GM18951 (cell line): ENCODE data around the gene SPEF2.
"Not testable (repeated sequence)": the region's sequence is repeated elsewhere in the genome, so short reads cannot be mapped to it uniquely, and the experiment has no call there.

ENCODE experiments used
- POLR2A ChIP-seq: IDR thresholded peaks from 4 replicates; pipeline ENCODE4 v1.6.1; 2011; ENCODE audit warnings: mild to moderate bottlenecking; ENCODE audit not compliant: insufficient read length, insufficient read depth; ENCODE audit errors: extremely low read depth
- in situ Hi-C: fragments of 300-500 bp; cut with MboI; formaldehyde crosslinking; loops from one replicate; pipeline ENCODE4 v1.12.0; 2022; ENCODE audit warnings: low sequenced_read_pairs, mixed read lengths, inconsistent platforms; ENCODE audit not compliant: unreplicated experiment

Gene SPEF2

DNA sequence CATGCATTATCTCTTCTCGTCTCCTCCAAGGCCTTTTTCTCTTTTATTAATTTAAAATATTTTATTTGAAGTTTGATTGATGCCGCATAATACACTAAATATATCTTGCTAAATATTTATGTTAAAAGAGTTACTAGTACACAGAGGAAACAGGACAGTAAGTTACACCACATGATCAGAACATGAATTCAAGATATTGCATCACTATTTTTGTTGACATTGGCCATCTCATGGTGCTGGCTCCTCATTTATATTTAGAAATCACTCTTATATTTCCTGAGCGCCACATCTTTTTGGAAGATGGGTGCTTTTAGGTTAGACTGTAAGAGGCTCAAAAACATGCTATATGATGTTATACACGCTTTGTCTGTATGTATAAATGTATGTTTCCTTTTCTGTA is 23.0 kb downstream of the SPEF2 start:
- in situ Hi-C loops = no loop called here

DNA sequence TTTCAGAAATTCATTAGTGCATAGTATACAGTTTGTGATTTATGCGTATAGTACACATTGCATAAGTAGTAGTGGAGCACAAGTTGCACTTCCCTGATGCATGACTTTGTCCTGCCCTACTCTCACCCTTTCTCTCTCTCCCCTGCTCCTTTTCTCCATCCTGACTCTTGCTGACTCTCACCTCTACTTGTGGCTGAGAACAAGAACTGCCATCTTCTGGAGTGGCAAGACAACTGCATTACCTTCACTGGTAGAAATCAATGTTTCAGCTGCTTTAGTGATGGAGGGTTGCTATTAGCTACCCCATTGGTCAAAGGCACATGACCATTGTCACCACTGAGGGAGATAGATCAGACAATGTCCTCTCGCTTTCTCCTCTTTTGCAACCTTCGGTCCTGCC is 26.9 kb downstream of the SPEF2 start:
- in situ Hi-C loops = no loop called here

More for the DNA sequence above, 23.0 kb downstream of the SPEF2 start:
- no peak for TF ChIP-seq POLR2A

DNA sequence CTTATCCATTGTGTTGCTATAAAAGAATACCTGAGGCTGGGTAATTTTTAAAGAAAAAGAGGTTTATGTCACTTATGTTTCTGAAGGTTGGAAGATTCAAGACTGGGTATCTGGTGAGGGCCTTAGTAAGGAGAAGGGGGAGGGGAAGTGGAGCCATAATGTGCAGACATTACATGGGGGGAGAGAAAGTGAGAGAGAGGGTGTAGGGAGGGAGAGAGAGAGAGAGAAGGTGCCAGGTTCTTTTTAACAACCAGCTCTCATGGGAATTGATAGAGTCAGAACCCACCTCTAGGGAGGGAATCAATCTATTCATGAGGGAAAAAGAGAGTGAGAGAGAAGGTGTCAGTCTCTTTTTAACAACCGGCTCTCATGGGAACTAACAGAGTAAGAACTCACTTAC is 29.5 kb downstream of the SPEF2 start:
- TF ChIP-seq POLR2A = no peak
- in situ Hi-C loops = no loop called here

More for the DNA sequence above, 26.9 kb downstream of the SPEF2 start:
- no peak for TF ChIP-seq POLR2A

DNA sequence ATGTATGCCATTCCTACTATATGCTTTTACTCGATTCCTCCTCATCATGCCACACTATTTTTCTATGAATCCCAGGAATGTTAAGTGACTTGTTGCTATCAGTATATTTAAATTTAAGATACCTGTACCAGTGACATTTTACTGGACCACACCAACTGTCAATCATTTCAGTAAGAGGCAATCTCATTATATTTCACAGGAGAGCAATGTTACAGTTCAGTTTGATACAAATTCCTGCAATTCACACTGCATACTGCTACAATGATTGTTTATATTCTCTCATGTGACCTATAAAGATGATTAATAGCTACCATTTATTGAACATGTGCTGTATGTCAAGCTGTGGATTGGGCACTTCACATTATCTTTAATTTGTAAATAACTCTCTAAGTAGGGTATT is 30.0 kb downstream of the SPEF2 start:
- no peak for TF ChIP-seq POLR2A
- in situ Hi-C loops = no loop called here

DNA sequence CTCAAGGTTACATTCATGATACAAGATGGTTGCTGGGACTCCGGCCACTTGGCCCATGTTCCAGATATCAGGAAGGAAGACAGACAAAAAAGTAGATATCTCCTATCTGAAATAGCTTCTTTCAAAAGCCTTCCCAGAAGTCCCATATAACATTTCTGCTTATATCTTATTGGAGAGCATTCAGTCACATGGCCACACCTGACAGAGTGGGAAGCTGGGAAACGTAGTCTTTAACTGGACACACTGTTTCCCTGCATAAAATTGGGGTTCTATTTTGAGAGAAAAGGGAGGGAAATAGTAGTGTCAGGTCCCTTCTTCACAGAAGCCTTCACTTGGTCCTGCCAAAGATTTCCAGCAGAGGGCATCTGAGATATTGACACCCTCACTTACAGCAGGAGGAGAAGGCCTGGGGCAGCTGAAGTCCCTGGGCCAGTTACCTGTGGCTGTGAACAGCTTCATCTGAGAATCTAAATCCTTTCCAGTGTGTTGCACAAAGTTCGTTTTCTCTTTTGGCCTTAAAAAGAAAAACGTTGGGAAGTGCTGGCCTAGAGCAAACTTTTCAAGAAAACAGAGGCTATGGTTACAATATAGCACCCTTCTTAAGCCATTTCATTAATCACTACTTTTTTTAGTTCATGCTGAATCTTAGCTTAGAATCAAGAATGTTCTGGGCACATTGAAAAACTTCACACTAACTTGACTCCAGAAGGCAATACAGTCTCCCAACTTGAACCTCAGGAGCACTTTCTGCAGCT is 33.5 kb downstream of the SPEF2 start:
- in situ Hi-C loops = no loop called here
- TF ChIP-seq POLR2A = no peak

DNA sequence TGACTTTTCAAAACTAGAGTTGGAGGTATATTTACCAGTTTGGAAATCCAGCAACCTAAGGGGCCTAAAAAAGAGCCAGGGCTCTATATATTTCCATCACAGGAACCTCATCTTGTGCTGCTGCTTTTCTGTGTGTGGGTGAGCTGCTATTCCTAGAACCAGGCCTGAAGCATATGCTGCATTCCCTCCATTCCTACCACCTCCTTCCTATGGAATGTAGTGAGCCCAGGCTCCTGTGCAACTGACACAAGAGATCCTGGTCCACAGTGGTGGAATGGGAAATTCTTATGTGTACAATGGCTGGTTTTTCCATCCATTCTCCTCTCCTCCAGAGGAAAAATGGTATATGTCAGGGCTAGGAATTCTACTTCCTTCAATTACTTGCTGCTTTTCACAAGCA is 39.1 kb downstream of the SPEF2 start:
- TF ChIP-seq POLR2A = no peak
- in situ Hi-C loops = no loop called here

DNA sequence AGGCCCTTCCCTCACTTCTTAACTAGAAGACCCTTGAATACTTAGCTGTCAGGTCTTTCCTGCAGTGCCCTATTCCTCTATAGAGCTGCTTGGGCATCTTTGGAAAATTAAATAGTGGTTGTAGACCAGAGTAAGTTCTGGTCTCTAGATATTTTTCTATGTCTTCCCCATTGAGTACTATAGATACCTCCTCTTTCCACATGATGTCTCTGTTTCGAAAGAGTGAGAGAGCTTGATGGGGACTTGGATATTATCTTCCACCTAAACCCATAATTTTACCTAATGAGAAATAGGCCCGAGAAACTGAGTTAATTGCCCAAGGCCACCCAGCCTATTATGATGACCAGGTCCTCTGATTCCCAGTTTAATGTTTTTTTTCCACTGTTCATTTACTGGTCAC is 40.2 kb downstream of the SPEF2 start:
- in situ Hi-C loops = no loop called here
- no peak for TF ChIP-seq POLR2A

DNA sequence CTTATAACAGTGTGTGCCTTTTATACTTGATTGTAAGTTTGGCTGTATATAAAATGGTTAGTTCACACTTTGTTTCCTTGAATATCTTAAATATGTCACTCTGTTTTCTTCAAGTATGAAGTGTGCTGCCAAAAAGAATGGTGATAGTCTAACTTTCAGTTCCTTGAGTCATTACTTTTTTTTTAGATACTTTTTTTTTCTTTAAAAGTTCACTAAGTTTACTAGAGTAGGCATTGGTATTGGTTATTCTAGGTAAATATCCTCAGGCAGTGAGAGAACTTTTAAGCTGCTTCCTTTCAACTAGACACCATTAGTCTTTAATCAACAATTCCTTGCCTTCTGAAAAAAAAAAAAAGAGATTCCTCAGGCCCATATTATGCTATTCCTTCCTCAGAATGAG is 41.9 kb downstream of the SPEF2 start:
- in situ Hi-C loops = no loop called here
- no peak for TF ChIP-seq POLR2A

DNA sequence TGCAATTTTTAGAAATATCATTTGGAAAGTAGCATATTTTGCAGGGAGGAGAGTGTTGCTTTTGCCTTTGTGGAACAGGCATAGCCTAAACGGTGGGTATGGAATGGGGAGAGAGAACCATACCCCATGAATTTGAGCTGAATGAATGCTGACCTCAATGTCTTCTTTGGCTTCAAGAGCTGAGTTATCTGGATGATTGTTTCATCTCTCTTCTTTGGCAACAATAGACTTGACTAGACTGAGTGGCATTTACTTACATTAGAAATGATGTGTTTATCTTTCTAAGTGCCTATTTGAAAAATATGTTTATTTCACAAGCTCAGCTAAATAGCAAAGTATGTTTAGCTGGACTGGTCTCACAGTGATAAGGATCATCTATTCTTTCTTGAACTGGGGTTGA is 42.8 kb downstream of the SPEF2 start:
- in situ Hi-C loops = no loop called here
- TF ChIP-seq POLR2A = no peak

DNA sequence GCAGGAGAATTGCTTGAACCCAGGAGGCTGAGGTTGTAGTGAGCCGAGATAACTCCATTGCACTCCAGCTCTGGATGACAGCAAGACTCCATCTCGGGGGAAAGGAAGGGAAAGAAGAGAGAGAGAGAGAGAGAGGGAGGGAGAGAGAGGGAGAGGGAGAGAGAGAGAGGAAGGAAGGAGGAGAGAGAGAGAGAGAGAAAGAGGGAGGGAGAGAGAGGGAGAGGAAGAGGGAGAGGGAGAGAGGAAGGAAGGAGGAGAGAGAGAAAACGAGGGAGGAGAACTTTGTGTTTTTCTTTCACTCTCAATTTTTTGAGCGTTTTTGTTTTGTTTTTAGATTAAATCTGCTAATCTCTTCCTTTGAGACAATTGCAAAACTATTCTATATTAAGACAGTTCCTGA is 46.9 kb downstream of the SPEF2 start:
- TF ChIP-seq POLR2A = no peak

DNA sequence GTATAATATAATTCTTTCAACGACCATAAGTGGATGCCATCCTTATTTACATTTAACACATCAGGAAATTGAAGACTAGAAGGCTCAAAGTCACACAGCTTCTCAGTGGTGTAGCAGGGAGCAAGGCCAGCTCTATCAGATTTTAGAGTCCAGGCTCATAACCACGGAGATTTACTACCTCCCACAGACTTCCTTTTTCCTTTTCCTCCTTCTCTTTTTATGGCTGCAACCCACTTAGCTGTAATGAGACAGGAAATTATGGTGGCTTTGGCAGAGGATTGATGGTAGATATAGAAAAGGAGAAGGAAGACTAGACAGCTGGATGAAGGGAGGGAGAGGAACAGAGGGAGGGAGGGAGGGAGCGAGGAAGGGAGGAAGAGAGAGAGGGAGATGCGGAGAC is 47.4 kb downstream of the SPEF2 start:
- in situ Hi-C loops = no loop called here
- TF ChIP-seq POLR2A = no peak

More for the DNA sequence above, 46.9 kb downstream of the SPEF2 start:
- in situ Hi-C loops = no loop called here

DNA sequence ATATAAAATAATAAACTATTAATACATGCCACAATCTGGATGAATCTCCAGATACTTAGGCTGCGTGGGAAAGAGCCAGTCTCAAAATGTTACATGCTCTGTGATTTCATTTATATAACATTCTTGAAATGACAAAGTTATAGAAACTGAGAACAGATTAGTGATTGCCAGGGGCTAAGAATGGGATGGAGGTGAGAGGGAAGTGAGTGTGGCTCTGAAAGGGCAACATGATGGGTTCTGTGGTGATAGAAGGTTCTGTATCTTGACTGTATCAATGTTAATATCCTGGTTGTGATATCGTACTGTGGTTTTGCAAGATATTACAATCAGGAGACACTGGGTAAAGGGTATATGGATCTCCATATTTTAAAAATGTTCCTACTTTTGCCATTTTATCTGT is 50.7 kb downstream of the SPEF2 start:
- TF ChIP-seq POLR2A = no peak
- in situ Hi-C loops = no loop called here

DNA sequence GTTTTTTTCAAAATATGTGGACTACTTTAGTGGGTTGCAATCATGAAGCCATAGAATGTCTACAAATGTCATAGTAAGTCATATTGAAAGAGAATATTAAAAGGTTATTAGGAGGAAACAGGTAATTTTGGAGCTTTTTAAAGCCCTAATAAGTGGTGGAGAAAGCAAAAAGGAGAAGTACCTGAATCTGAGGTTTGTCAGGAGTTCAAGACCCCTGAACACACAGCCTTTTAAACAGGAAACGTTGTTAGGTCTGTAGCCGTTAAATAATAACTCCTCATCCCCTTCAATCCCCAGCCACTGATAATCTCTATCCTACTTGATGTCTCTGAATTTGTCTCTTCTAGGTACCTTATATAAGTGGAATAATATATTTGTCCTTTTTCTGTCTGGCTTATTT is 51.1 kb downstream of the SPEF2 start:
- in situ Hi-C loops = no loop called here
- TF ChIP-seq POLR2A = no peak

DNA sequence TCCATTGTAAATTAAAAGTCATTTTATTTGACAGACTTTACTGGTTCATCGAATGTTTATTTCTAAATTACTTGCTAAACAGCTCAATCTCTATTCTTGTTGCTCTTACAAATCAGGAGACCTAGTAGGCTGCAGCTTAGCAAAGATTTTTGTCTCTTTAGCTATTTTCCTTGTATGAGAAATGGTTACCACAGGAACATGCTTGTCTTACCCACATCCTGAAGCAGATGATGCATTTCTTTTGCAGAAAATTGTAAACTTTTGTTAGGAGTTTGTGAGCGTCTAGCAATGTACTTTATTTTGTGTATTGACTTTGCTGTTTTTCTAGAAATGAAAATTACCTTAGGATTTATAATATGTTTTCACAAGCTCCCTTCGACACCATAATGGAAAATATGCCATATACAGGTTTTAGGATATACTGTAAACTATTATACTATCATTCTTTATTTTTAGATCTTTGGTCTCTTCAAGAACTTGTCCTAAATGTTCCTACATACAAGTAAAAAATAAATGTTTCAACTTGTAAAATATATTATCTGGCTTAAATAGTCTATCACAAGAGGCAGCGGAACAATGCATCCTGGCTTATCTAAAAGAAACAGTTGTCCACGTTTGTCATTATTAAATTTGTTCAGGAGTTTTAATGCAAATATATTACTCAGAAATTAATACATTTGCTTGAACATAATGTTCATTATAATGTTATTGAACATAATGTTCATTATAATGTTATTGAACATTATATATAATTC is 54.1 kb downstream of the SPEF2 start:
- in situ Hi-C loops = no loop called here
- no peak for TF ChIP-seq POLR2A

DNA sequence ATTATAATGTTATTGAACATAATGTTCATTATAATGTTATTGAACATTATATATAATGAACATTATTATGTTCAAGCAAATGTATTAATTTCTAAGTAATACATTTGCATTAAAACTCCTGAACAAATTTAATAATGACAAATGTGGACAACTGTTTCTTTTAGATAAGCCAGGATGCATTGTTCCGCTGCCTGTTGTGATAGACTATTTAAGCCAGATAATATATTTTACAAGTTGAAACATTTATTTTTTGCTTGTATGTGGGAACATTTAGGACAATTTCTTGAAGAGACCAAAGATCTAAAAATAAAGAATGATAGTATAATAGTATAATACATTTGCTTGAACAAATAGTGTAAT is 54.6 kb downstream of the SPEF2 start:
- in situ Hi-C loops = not testable (repeated sequence)
